Measurements from ENCODE around the gene RAVER2.
"Not testable (repeated sequence)": the region's sequence is repeated elsewhere in the genome, so short reads cannot be mapped to it uniquely, and the experiment has no call there.

The RAVER2 gene

DNA sequence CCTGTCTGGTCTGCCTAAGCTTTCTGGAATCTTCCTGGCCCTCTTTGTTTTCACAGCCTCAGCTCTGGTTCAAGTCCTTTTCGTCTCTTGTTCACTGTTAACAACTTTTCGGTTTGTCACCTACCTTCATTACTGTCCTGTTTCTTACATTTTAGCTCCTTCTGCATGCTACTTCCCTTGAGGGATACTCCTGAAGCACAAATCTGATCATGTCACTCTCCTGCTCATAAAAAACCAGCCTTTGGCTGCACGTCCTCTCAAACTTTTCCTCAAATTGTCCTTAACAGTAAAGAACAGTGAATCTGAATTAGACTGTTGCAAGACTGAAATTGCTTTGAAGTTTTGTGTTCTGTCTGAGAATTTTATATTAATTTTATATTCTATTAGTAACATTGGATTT is 3.3 kb downstream of the RAVER2 start:
- DNase-seq: no peak

GRCh38 chr1:64748706-64749105 is 3.8 kb downstream of the RAVER2 start:
- no peak for DNase-seq

- no peak for DNase-seq
Measured at GRCh38 chr1:64750092-64750491, 5.2 kb downstream of the RAVER2 start.

- DNase-seq: no peak
Measured at GRCh38 chr1:64750875-64751274, 6.0 kb downstream of the RAVER2 start.

GRCh38 chr1:64754173-64754572 is 9.3 kb downstream of the RAVER2 start:
- DNase-seq: no peak

- no peak for DNase-seq
Measured at GRCh38 chr1:64755361-64755760, 10.5 kb downstream of the RAVER2 start.

DNA sequence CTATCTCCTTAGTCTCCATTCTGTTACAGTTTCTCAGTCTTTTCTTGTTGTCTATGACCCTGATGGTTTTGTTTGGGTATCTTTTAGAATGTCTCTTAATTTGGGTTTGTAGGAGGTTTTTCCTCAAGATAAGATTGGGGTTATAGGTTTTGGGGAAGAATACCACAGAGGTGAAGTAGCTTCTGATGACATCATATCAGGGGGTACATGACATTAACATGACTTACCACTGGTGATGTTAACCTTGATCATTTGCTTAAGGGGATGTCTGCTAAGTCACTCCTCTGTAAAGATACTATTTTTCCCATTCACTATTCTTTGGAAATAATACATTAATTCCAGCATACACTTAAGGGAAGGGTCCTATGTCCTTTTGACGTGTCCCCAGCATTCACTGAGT is 11.9 kb downstream of the RAVER2 start:
- DNase-seq: no peak

DNA sequence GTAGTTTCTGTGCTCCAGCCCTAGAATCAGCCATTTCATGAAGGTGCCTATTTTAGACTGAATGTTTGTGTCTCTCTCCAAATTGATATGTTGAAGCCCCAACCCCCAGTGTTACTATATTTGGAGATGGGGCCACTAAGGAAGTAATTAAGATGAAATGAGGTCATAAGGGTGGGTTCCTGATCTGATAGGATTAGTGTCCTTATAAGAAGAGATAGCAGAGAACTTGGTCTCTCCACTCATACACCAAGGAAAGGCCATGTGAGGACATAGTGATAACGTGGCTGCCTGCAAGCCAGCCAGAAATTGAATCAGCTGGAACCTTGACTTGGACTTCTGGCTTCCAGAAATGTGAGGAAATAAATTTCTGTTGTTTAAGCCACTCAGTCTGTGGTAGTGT is 12.3 kb downstream of the RAVER2 start:
- DNase-seq: no peak

DNA sequence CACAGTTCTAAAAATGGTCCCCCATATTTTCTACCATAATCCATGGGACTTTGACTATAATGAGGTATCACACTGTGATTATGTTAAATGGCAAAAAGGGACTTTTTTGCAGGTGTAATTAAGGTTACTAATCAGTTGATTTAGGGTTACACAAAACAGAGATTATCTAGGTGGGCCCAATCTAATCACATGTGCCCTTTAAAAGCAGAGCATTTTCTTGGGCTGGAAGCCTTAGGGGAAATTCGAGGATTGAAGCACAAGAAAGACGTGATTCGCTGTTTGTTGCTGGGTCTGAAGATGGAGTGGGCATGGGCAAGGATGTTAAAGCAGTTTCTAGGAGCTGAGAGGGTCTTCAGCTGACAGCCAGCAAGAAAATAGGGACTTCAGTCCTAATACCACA is 13.4 kb downstream of the RAVER2 start:
- DNase-seq: no peak

- DNase-seq: no peak
Measured at GRCh38 chr1:64759968-64760367, 15.1 kb downstream of the RAVER2 start.

DNA sequence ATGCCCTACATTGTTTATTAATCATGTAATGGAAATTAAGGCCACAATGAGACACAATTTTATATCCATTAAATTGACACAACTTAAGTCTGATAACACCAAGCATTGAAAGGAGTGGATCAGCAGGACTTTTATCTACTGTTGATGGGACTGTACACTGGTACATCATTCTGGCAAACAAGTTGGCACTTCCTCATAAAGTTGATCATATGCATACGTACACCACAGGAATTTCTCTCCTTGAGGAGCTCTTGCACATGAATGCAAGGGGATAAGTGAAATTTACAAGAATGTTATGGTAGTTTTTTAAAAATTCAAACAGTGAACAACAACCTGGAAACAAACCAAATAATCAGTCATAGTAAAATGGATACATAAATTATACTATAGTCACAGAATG is 20.1 kb downstream of the RAVER2 start:
- DNase-seq: no peak

- DNase-seq: no peak
Measured at GRCh38 chr1:64765826-64766225, 21.0 kb downstream of the RAVER2 start.

- DNase-seq: no peak
Measured at GRCh38 chr1:64766429-64766828, 21.6 kb downstream of the RAVER2 start.

GRCh38 chr1:64769482-64769881 is 24.6 kb downstream of the RAVER2 start:
- DNase-seq: no peak

- no peak for DNase-seq
Measured at GRCh38 chr1:64769971-64770370, 25.1 kb downstream of the RAVER2 start.

GRCh38 chr1:64773306-64773705 is 28.4 kb downstream of the RAVER2 start:
- not testable (repeated sequence) for DNase-seq

DNA sequence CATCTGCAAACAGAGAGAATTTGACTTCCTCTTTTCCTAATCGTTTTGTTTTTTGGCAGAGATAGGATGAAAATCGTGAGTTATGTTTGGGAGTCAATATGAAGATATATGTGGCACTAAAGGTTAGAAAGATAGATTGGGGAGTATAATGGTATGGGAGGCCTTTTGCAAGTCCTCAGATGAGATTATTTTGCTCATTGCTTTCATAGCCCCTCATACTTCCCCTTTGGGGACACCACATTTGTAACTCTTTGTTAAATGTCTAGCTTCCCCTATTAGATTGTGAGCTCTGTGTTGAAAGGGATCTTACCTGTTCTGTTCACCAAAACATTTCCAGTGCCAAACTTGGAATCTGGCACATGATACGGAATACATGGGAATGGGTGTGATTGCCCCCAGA is 30.2 kb downstream of the RAVER2 start:
- DNase-seq: no peak

DNA sequence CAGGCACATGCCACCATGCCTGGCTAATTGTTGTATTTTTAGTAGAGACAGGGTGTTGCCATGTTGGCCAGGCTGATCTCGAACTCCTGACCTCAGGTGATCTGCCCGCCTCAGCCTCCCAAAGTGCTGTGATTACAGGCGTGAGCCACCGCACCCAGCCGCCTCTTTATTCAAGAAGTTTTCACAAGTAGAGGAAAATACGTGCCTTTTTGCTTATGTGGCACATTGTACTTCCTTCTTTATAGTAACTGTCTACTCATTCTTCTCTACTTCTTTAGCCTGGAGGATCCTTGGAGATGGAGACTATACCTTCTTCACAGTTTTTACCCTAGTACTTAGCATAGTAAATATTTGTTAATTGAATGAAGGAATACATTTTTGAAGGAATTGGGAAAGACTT is 37.2 kb downstream of the RAVER2 start:
- not testable (repeated sequence) for DNase-seq

DNA sequence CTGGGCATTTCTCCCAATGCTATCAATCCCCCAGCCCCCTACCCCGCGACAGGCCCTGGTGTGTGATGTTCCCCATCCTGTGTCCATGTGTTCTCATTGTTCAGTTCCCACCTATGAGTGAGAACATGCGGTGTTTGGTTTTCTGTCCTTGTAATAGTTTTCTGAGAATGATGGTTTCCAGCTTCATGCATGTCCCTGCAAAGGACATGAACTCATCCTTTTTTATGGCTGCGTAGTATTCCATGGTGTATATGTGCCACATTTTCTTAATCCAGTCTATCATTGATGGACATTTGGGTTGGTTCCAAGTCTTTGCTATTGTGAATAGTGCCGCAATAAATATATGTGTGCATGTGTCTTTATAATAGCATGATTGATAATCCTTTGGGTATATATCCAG is 38.0 kb downstream of the RAVER2 start:
- not testable (repeated sequence) for DNase-seq

- no peak for DNase-seq
Measured at GRCh38 chr1:64790832-64791487, 46.1 kb downstream of the RAVER2 start.

- DNase-seq: no peak
Measured at GRCh38 chr1:64798872-64799271, 54.0 kb downstream of the RAVER2 start.

DNA sequence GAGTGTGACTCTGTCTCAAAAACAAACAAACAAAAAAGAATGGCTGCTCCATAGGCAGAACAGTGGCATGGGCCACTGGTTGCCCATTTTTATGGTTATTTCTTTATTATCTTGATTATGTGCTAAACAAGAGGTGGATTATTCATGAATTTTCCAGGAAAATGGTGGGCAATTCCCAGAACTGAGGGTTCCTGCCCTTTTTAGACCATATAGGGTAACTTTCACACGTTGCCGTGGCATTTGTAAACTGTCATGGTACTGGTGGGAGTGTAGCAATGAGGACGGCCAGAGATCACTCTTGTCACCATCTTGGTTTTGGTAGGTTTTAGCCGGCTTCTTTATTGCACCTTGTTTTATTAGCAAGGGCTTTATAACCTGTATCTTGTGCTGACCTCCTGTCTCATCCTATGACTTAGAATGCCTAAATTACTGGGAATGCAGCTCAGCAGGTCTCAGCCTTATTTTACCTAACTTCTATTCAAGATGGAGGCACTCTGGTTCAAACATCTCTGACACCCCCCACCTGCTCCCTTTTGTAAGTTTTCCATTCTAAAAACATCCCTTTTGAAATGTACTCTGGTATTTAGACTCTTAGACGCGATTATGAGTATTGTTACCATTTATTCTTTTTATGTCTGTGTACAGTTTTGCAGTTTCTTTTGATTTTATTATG is 57.1 kb downstream of the RAVER2 start:
- DNase-seq: no peak

DNA sequence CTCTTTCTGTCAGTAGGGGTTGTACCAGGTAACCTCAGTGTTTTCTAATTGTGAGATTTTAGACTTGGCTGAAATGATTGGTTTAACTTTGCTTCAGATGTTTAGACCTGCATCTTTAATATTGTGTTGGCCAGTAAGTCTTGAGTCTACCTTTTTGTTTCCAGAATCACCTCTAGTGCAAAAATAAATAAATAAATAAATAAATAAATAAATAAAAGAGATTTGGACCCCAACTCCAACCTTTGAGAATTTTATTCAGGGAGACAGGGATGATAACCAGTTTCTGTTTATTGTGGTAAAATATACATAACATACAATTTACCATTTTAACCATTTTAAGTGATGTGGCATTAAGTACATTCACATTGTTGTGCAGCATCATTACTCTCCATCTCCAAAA is 64.4 kb downstream of the RAVER2 start:
- no peak for DNase-seq

GRCh38 chr1:64810001-64810400 is 65.1 kb downstream of the RAVER2 start:
- DNase-seq: no peak

DNA sequence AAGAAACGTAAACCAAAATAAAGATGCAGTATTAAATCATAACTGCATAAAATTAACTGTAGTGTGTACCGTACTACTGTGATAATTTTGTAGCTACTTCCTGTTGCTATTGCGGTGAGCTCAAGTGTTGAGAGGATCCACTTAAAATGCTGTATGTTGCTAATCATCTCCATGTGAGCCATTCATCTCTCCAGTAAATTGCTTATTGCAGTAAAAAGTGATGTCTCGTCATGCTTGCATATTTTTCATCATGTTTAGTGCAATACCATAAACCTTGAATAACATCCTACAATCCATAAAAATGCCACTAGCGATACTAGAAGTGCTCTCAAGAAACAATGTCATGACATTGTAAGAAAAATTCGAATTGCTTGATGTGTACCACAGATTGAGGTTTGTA is 66.3 kb downstream of the RAVER2 start:
- no peak for DNase-seq
